ENCODE results near the gene CNIH3.

Gene CNIH3

GRCh38 chr1:224632381-224632871, 16.3 kb downstream of the CNIH3 start:
- no peaks in the 10 kb centered on the region for H3K36me3 Mint-ChIP-seq (ENCODE audit: low read depth)
- H3K4me1 Mint-ChIP-seq: peaks cover 44% of the 10 kb centered on the region
- no peak overlapping the region for H3K4me3 Mint-ChIP-seq
- no peak overlapping the region for H3K27ac Mint-ChIP-seq
- TF ChIP-seq CTCF (IDR thresholded peaks at IDR 0.05): no peak
- H3K27me3 Mint-ChIP-seq (ENCODE audit: low read depth, poor library complexity): peaks cover 10% of the 10 kb centered on the region
- no peaks in the 10 kb centered on the region for H3K9me3 Mint-ChIP-seq
- DNase-seq: no peak

GRCh38 chr1:224632921-224633321, 16.8 kb downstream of the CNIH3 start:
- Mint-ChIP-seq H3K27ac (peak overlapping the region; percentile 36), H3K4me1 (peaks cover 44% of the 10 kb centered on the region), H3K36me3 (ENCODE audit: low read depth) (no peaks in the 10 kb centered on the region), H3K4me3 (no peak overlapping the region), H3K27me3 (ENCODE audit: low read depth, poor library complexity) (peaks cover 10% of the 10 kb centered on the region), H3K9me3 (no peaks in the 10 kb centered on the region)
- TF ChIP-seq CTCF (IDR thresholded peaks at IDR 0.05): no peak
- no peak for DNase-seq

GRCh38 chr1:224635356-224635755, 19.2 kb downstream of the CNIH3 start:
- DNase-seq: no peak
- Mint-ChIP-seq H3K4me3 (no peak overlapping the region), H3K36me3 (ENCODE audit: low read depth) (no peaks in the 10 kb centered on the region), H3K9me3 (no peaks in the 10 kb centered on the region), H3K27ac (no peak overlapping the region), H3K4me1 (peaks cover 46% of the 10 kb centered on the region), H3K27me3 (ENCODE audit: low read depth, poor library complexity) (peaks cover 11% of the 10 kb centered on the region)
- no peak for TF ChIP-seq CTCF (IDR thresholded peaks at IDR 0.05)

GRCh38 chr1:224637515-224637914, 21.4 kb downstream of the CNIH3 start:
- H3K36me3 Mint-ChIP-seq (ENCODE audit: low read depth): no peaks in the 10 kb centered on the region
- no peak overlapping the region for H3K4me3 Mint-ChIP-seq
- no peak overlapping the region for H3K27ac Mint-ChIP-seq
- DNase-seq: no peak
- H3K27me3 Mint-ChIP-seq (ENCODE audit: low read depth, poor library complexity): peaks cover 15% of the 10 kb centered on the region
- H3K9me3 Mint-ChIP-seq: no peaks in the 10 kb centered on the region
- H3K4me1 Mint-ChIP-seq: peaks cover 38% of the 10 kb centered on the region
- TF ChIP-seq CTCF (IDR thresholded peaks at IDR 0.05): no peak

- Mint-ChIP-seq H3K36me3 (ENCODE audit: low read depth) (no peaks in the 10 kb centered on the region), H3K9me3 (no peaks in the 10 kb centered on the region), H3K27me3 (ENCODE audit: low read depth, poor library complexity) (peaks cover 15% of the 10 kb centered on the region), H3K4me1 (peaks cover 34% of the 10 kb centered on the region), H3K4me3 (no peak overlapping the region), H3K27ac (no peak overlapping the region)
- no peak for TF ChIP-seq CTCF (IDR thresholded peaks at IDR 0.05)
- no peak for DNase-seq
These were observed 21.8 kb downstream of the CNIH3 start for GRCh38 chr1:224637936-224638335.

GRCh38 chr1:224639426-224639975, 23.4 kb downstream of the CNIH3 start:
- H3K4me1 Mint-ChIP-seq: peaks cover 24% of the 10 kb centered on the region
- peak overlapping the region; percentile 95 for H3K27ac Mint-ChIP-seq
- H3K9me3 Mint-ChIP-seq: no peaks in the 10 kb centered on the region
- no peak for DNase-seq
- no peak overlapping the region for H3K4me3 Mint-ChIP-seq
- no peaks in the 10 kb centered on the region for H3K36me3 Mint-ChIP-seq (ENCODE audit: low read depth)
- TF ChIP-seq CTCF (IDR thresholded peaks at IDR 0.05): no peak
- H3K27me3 Mint-ChIP-seq (ENCODE audit: low read depth, poor library complexity): peaks cover 15% of the 10 kb centered on the region

All from nephron progenitor cell (in vitro differentiated cells).